Smooth muscle cell (in vitro differentiated cells): ENCODE results near the gene RC3H2. TPM values are rescaled to one million over a fixed set of nuclear protein-coding genes. Genes with fewer than 3 reads are reported as not detected.
"Not testable (repeated sequence)": the region's sequence is repeated elsewhere in the genome, so short reads cannot be mapped to it uniquely, and the experiment has no call there.

Experiments used
- DNase-seq: peaks from one replicate; lab custom pipeline; 2025; ENCODE audit not compliant: unreplicated experiment; lab: John Stamatoyannopoulos, UW
- H2AFZ ChIP-seq: fragments of 200-600 bp; sonication (generic); 2 replicates; pipeline ENCODE4 v1.6.0; 2016; ENCODE audit warnings: antibody characterized with exemption, low read depth, mild to moderate bottlenecking
- H3F3A ChIP-seq: fragments of 200-600 bp; sonication (generic); 2 replicates; pipeline ENCODE4 v1.6.0; 2017; ENCODE audit warnings: antibody characterized with exemption, low read depth
- H3K27ac ChIP-seq: fragments of 200-600 bp; sonication (generic); 2 replicates; pipeline ENCODE4 v1.5.1; 2016; ENCODE audit warnings: low read depth, mild to moderate bottlenecking
- H3K27me3 ChIP-seq: fragments of 200-600 bp; sonication (generic); 2 replicates; pipeline ENCODE4 v1.6.1; 2016; ENCODE audit warnings: low read depth, mild to moderate bottlenecking
- H3K36me3 ChIP-seq: fragments of 200-600 bp; sonication (generic); 2 replicates; pipeline ENCODE4 v1.5.1; 2016; ENCODE audit warnings: low read depth
- H3K4me1 ChIP-seq: fragments of 200-600 bp; sonication (generic); 2 replicates; pipeline ENCODE4 v1.5.1; 2016; ENCODE audit warnings: low read depth
- H3K4me2 ChIP-seq: fragments of 200-600 bp; sonication (generic); 2 replicates; pipeline ENCODE4 v1.6.0; 2016; ENCODE audit warnings: mild to moderate bottlenecking
- H3K4me3 ChIP-seq: fragments of 200-600 bp; sonication (generic); 2 replicates; pipeline ENCODE4 v1.5.1; 2016; ENCODE audit warnings: mild to moderate bottlenecking
- H3K79me2 ChIP-seq: fragments of 200-600 bp; sonication (generic); 2 replicates; pipeline ENCODE4 v1.6.0; 2016; ENCODE audit warnings: low read depth, mild to moderate bottlenecking
- H3K9ac ChIP-seq: fragments of 200-600 bp; sonication (generic); 2 replicates; pipeline ENCODE4 v1.6.0; 2016; ENCODE audit warnings: low read depth
- H3K9me3 ChIP-seq: fragments of 200-600 bp; sonication (generic); replicated peaks from 2 replicates; pipeline ENCODE4 v1.5.1; 2016; ENCODE audit warnings: low read depth
- H4K20me1 ChIP-seq: fragments of 200-600 bp; sonication (generic); 2 replicates; pipeline ENCODE4 v1.6.0; 2016; ENCODE audit warnings: low read depth
- CTCF ChIP-seq: fragments of 200-600 bp; sonication (generic); IDR thresholded peaks from 2 replicates; pipeline ENCODE4 v1.5.1; 2017; ENCODE audit warnings: borderline replicate concordance, mild to moderate bottlenecking, antibody characterized with exemption; ENCODE audit not compliant: insufficient read depth, poor library complexity, severe bottlenecking
- WGBS: methylation state at CpG from one replicate; pipeline ENCODE4 v1.1.7; 2016; ENCODE audit warnings: low lambda C conversion rate; 5-methylcytosine and 5-hydroxymethylcytosine counted together
- polyA plus RNA-seq: library from polyadenylated mRNA; unstranded; fragments of >200 nt; fragmentation: Nextera tagmentation; extraction: Ambion mirVana; gene quantifications from 2 replicates; pipeline ENCODE4 v1.2.1, GENCODE V29; 2016
- total RNA-seq: library from RNA; depleted of rRNA; stranded (reverse); fragments of >200 nt; gene quantifications from 2 replicates; pipeline ENCODE4 v1.2.3, GENCODE V29; 2014

RC3H2 gene
- total and polyA plus RNA-seq, 2 experiments from 2014 or later = 15.3 to 44.7 TPM

GRCh38 chr9:122845116-122845515 is 60.0 kb downstream of the RC3H2 start:
- Histone ChIP-seq H4K20me1 (no peaks in the 10 kb centered on the region), H3K9me3 (no peaks in the 10 kb centered on the region), H3K27me3 (no peaks in the 10 kb centered on the region), H3K4me3 (no peak overlapping the region), H3K4me2 (no peak overlapping the region), H3K9ac (no peak overlapping the region), H3F3A (peaks cover 3% of the 10 kb centered on the region), H3K79me2 (no peaks in the 10 kb centered on the region), H3K36me3 (peaks cover 21% of the 10 kb centered on the region), H2AFZ (no peak overlapping the region), H3K27ac (no peak overlapping the region), H3K4me1 (no peaks in the 10 kb centered on the region)
- no peak for DNase-seq
- WGBS = 97% methylated on average over 3 of the region's 3 CpGs
- TF ChIP-seq CTCF = no peak

GRCh38 chr9:122844137-122844536 is 61.0 kb downstream of the RC3H2 start:
- Histone ChIP-seq H3F3A (peaks cover 3% of the 10 kb centered on the region), H3K4me1 (no peaks in the 10 kb centered on the region), H3K4me2 (no peak overlapping the region), H3K36me3 (peaks cover 20% of the 10 kb centered on the region), H3K4me3 (no peak overlapping the region), H2AFZ (no peak overlapping the region), H4K20me1 (no peaks in the 10 kb centered on the region), H3K79me2 (no peaks in the 10 kb centered on the region), H3K9ac (no peak overlapping the region), H3K9me3 (no peaks in the 10 kb centered on the region), H3K27me3 (no peaks in the 10 kb centered on the region), H3K27ac (no peak overlapping the region)
- TF ChIP-seq CTCF = no peak
- WGBS = 100% methylated on average over 1 of the region's 1 CpG
- DNase-seq = no peak

- Histone ChIP-seq H3K79me2 (no peaks in the 10 kb centered on the region), H3F3A (peaks cover 3% of the 10 kb centered on the region), H3K4me3 (no peak overlapping the region), H3K4me2 (no peak overlapping the region), H3K9me3 (no peaks in the 10 kb centered on the region), H3K9ac (no peak overlapping the region), H3K36me3 (peaks cover 2% of the 10 kb centered on the region), H3K4me1 (no peaks in the 10 kb centered on the region), H3K27ac (no peak overlapping the region), H2AFZ (no peak overlapping the region), H3K27me3 (no peaks in the 10 kb centered on the region), H4K20me1 (no peaks in the 10 kb centered on the region)
- TF ChIP-seq CTCF = no peak
- DNase-seq = no peak
- 87% methylated on average over 4 of the region's 4 CpGs for WGBS
Observed at GRCh38 chr9:122841501-122841900, 63.7 kb downstream of the RC3H2 start.

GRCh38 chr9:122838441-122838840 is 66.7 kb downstream of the RC3H2 start:
- not testable (repeated sequence) for H3K4me1 ChIP-seq, H3K36me3 ChIP-seq, H3K4me3 ChIP-seq, H3F3A ChIP-seq, H3K9ac ChIP-seq, DNase-seq, H3K27me3 ChIP-seq, H4K20me1 ChIP-seq, H3K4me2 ChIP-seq, H3K9me3 ChIP-seq, H3K79me2 ChIP-seq, H3K27ac ChIP-seq, H2AFZ ChIP-seq
- 78% methylated on average over 3 of the region's 3 CpGs for WGBS
